ENCODE data around the gene UQCR11. TPM values are rescaled to one million over a fixed set of nuclear protein-coding genes. Genes with fewer than 3 reads are reported as not detected.

UQCR11 gene
- total RNA-seq, 2 experiments from 2014 or later: 229 to 244 TPM

GRCh38 chr19:1592024-1592754 lies 13.1 kb downstream of the UQCR11 start:
- Mint-ChIP-seq H3K36me3 (peaks cover 23% of the 10 kb centered on the region), H3K9me3 (no peaks in the 10 kb centered on the region), H3K27ac (peak overlapping the region; percentile 94), H3K4me3 (peak overlapping the region; percentile 91), H3K4me1 (peaks cover 14% of the 10 kb centered on the region), H3K27me3 (no peaks in the 10 kb centered on the region)
- peak; percentile 91 for DNase-seq

- DNase-seq: peak; percentile 19
- Mint-ChIP-seq H3K4me3 (peak overlapping the region; percentile 91), H3K27ac (peak overlapping the region; percentile 94), H3K27me3 (no peaks in the 10 kb centered on the region), H3K36me3 (peaks cover 21% of the 10 kb centered on the region), H3K9me3 (no peaks in the 10 kb centered on the region), H3K4me1 (peaks cover 14% of the 10 kb centered on the region)
Observed at GRCh38 chr19:1591421-1592023, 13.7 kb downstream of the UQCR11 start.

GRCh38 chr19:1590641-1591397 lies 14.4 kb downstream of the UQCR11 start:
- Mint-ChIP-seq H3K36me3 (peaks cover 21% of the 10 kb centered on the region), H3K27me3 (no peaks in the 10 kb centered on the region), H3K4me3 (peak overlapping the region; percentile 91), H3K27ac (peak overlapping the region; percentile 94), H3K9me3 (no peaks in the 10 kb centered on the region), H3K4me1 (peaks cover 18% of the 10 kb centered on the region)
- peak; percentile 43 for DNase-seq

- Mint-ChIP-seq H3K27me3 (no peaks in the 10 kb centered on the region), H3K36me3 (peaks cover 21% of the 10 kb centered on the region), H3K4me1 (peaks cover 18% of the 10 kb centered on the region), H3K4me3 (no peak overlapping the region), H3K27ac (no peak overlapping the region), H3K9me3 (no peaks in the 10 kb centered on the region)
- DNase-seq: no peak
Observed at GRCh38 chr19:1587872-1588271, 17.4 kb downstream of the UQCR11 start.

- H3K4me1 Mint-ChIP-seq: peaks cover 9% of the 10 kb centered on the region
- H3K9me3 Mint-ChIP-seq: no peaks in the 10 kb centered on the region
- H3K4me3 Mint-ChIP-seq: no peak overlapping the region
- no peak overlapping the region for H3K27ac Mint-ChIP-seq
- peaks cover 8% of the 10 kb centered on the region for H3K36me3 Mint-ChIP-seq
- H3K27me3 Mint-ChIP-seq: no peaks in the 10 kb centered on the region
- no peak for DNase-seq
Observed at GRCh38 chr19:1585243-1585580, 20.1 kb downstream of the UQCR11 start.

GRCh38 chr19:1584500-1585242 lies 20.6 kb downstream of the UQCR11 start:
- DNase-seq: no peak
- Mint-ChIP-seq H3K27ac (no peak overlapping the region), H3K36me3 (peaks cover 6% of the 10 kb centered on the region), H3K9me3 (no peaks in the 10 kb centered on the region), H3K4me1 (peaks cover 6% of the 10 kb centered on the region), H3K4me3 (no peak overlapping the region), H3K27me3 (no peaks in the 10 kb centered on the region)

- no peak for DNase-seq
- no peak overlapping the region for H3K27ac Mint-ChIP-seq
- no peaks in the 10 kb centered on the region for H3K27me3 Mint-ChIP-seq
- peaks cover 9% of the 10 kb centered on the region for H3K36me3 Mint-ChIP-seq
- H3K4me1 Mint-ChIP-seq: peaks cover 4% of the 10 kb centered on the region
- H3K9me3 Mint-ChIP-seq: no peaks in the 10 kb centered on the region
- no peak overlapping the region for H3K4me3 Mint-ChIP-seq
Observed at GRCh38 chr19:1582201-1582600, 23.1 kb downstream of the UQCR11 start.

GRCh38 chr19:1580957-1581356 lies 24.3 kb downstream of the UQCR11 start:
- H3K4me1 Mint-ChIP-seq: peaks cover 1% of the 10 kb centered on the region
- no peak overlapping the region for H3K4me3 Mint-ChIP-seq
- no peaks in the 10 kb centered on the region for H3K27me3 Mint-ChIP-seq
- H3K27ac Mint-ChIP-seq: no peak overlapping the region
- H3K9me3 Mint-ChIP-seq: no peaks in the 10 kb centered on the region
- DNase-seq: no peak
- H3K36me3 Mint-ChIP-seq: peaks cover 9% of the 10 kb centered on the region

GRCh38 chr19:1580382-1580781 lies 24.9 kb downstream of the UQCR11 start:
- Mint-ChIP-seq H3K27ac (no peak overlapping the region), H3K9me3 (no peaks in the 10 kb centered on the region), H3K36me3 (peaks cover 9% of the 10 kb centered on the region)

GRCh38 chr19:1579222-1579621 lies 26.0 kb downstream of the UQCR11 start:
- H3K4me1 Mint-ChIP-seq: peaks cover 2% of the 10 kb centered on the region
- DNase-seq: no peak
- no peak overlapping the region for H3K4me3 Mint-ChIP-seq
- H3K9me3 Mint-ChIP-seq: no peaks in the 10 kb centered on the region
- no peaks in the 10 kb centered on the region for H3K27me3 Mint-ChIP-seq
- H3K27ac Mint-ChIP-seq: no peak overlapping the region
- H3K36me3 Mint-ChIP-seq: peaks cover 5% of the 10 kb centered on the region

More at GRCh38 chr19:1580382-1580781, 24.9 kb downstream of the UQCR11 start:
- H3K4me3 Mint-ChIP-seq: no peak overlapping the region
- no peaks in the 10 kb centered on the region for H3K4me1 Mint-ChIP-seq
- H3K27me3 Mint-ChIP-seq: no peaks in the 10 kb centered on the region
- no peak for DNase-seq

- H3K4me1 Mint-ChIP-seq: peaks cover 2% of the 10 kb centered on the region
- no peak for DNase-seq
- no peak overlapping the region for H3K27ac Mint-ChIP-seq
- no peaks in the 10 kb centered on the region for H3K9me3 Mint-ChIP-seq
- no peaks in the 10 kb centered on the region for H3K27me3 Mint-ChIP-seq
- H3K4me3 Mint-ChIP-seq: no peak overlapping the region
- peaks cover 5% of the 10 kb centered on the region for H3K36me3 Mint-ChIP-seq
Observed at GRCh38 chr19:1577929-1578618, 27.2 kb downstream of the UQCR11 start.

- H3K9me3 Mint-ChIP-seq: no peaks in the 10 kb centered on the region
- no peaks in the 10 kb centered on the region for H3K27me3 Mint-ChIP-seq
- H3K27ac Mint-ChIP-seq: no peak overlapping the region
- H3K4me1 Mint-ChIP-seq: peaks cover 2% of the 10 kb centered on the region
- peaks cover 5% of the 10 kb centered on the region for H3K36me3 Mint-ChIP-seq
- no peak overlapping the region for H3K4me3 Mint-ChIP-seq
- no peak for DNase-seq
Observed at GRCh38 chr19:1577090-1577928, 28.0 kb downstream of the UQCR11 start.

GRCh38 chr19:1576242-1577089 lies 28.8 kb downstream of the UQCR11 start:
- H3K4me3 Mint-ChIP-seq: no peak overlapping the region
- no peak for DNase-seq
- H3K27me3 Mint-ChIP-seq: no peaks in the 10 kb centered on the region
- H3K36me3 Mint-ChIP-seq: peaks cover 5% of the 10 kb centered on the region
- no peak overlapping the region for H3K27ac Mint-ChIP-seq
- peaks cover 2% of the 10 kb centered on the region for H3K4me1 Mint-ChIP-seq
- no peaks in the 10 kb centered on the region for H3K9me3 Mint-ChIP-seq

Measured in activated naive CD8-positive, alpha-beta T cell treated with anti-CD3 and anti-CD28 coated beads for 36 hours (primary cell).